DOHH2 (cell line): ENCODE results near the gene ALK.

Experiments
- H3F3A ChIP-seq: fragments of 200-600 bp; sonication (generic), shearing (Covaris generic); 2 replicates; pipeline ENCODE4 v1.6.0; 2016; ENCODE audit warnings: antibody characterized with exemption, mild to moderate bottlenecking; ENCODE audit not compliant: control insufficient read depth, insufficient read depth
- H3K27ac ChIP-seq: fragments of 200-600 bp; sonication (generic); 2 replicates; pipeline ENCODE4 v1.5.1; 2014; ENCODE audit warnings: low read depth, mild to moderate bottlenecking, low read length, moderate library complexity
- H3K27me3 ChIP-seq: fragments of 200-600 bp; sonication (generic); 2 replicates; pipeline ENCODE4 v1.6.1; 2014; ENCODE audit warnings: mild to moderate bottlenecking, low read length, mixed read lengths; ENCODE audit not compliant: control insufficient read depth
- H3K36me3 ChIP-seq: fragments of 200-600 bp; sonication (generic); 2 replicates; pipeline ENCODE4 v1.6.1; 2014; ENCODE audit warnings: mild to moderate bottlenecking, low read length, moderate library complexity, mixed read lengths; ENCODE audit not compliant: control insufficient read depth
- H3K4me1 ChIP-seq: fragments of 200-600 bp; sonication (generic); 2 replicates; pipeline ENCODE4 v1.6.1; 2014; ENCODE audit warnings: mild to moderate bottlenecking, low read length, mixed read lengths; ENCODE audit not compliant: control insufficient read depth
- H3K4me2 ChIP-seq: fragments of 200-600 bp; sonication (generic); 2 replicates; pipeline ENCODE4 v1.6.0; 2014; ENCODE audit warnings: mild to moderate bottlenecking, low read length, moderate library complexity
- H3K4me3 ChIP-seq: fragments of 200-600 bp; sonication (generic); 2 replicates; pipeline ENCODE4 v1.5.1; 2014; ENCODE audit warnings: mild to moderate bottlenecking, low read length, mixed read lengths
- H3K79me2 ChIP-seq: fragments of 200-600 bp; sonication (generic); 2 replicates; pipeline ENCODE4 v1.6.1; 2014; ENCODE audit warnings: mild to moderate bottlenecking, low read length, mixed read lengths; ENCODE audit not compliant: control insufficient read depth
- H3K9me2 ChIP-seq: fragments of 200-600 bp; sonication (generic); replicated peaks from 2 replicates; pipeline ENCODE4 v1.6.1; 2014; ENCODE audit warnings: mild to moderate bottlenecking, low read length, mixed read lengths; ENCODE audit not compliant: control insufficient read depth
- H3K9me3 ChIP-seq: fragments of 200-600 bp; sonication (generic); 2 replicates; pipeline ENCODE4 v1.6.1; 2014; ENCODE audit warnings: antibody characterized with exemption, low read length, mixed read lengths; ENCODE audit not compliant: control insufficient read depth, insufficient read depth
- H4K20me1 ChIP-seq: fragments of 200-600 bp; sonication (generic); 2 replicates; pipeline ENCODE4 v1.6.0; 2014; ENCODE audit warnings: low read depth, mild to moderate bottlenecking, antibody characterized with exemption, low read length, moderate library complexity; ENCODE audit not compliant: control insufficient read depth, insufficient read depth
- EZH2phosphoT487 ChIP-seq: fragments of 200-600 bp; sonication (generic); IDR thresholded peaks from 2 replicates; pipeline ENCODE4 v1.6.1; 2017; ENCODE audit warnings: borderline replicate concordance, mild to moderate bottlenecking, antibody characterized with exemption, low read length, moderate library complexity, mixed read lengths
- TF ChIP-seq, protein P1 (sequence below): fragments of 200-600 bp; sonication (generic); IDR thresholded peaks from one replicate; pipeline ENCODE4 v1.5.1; 2014; ENCODE audit warnings: antibody characterized with exemption, mild to moderate bottlenecking, low read depth, low read length; ENCODE audit not compliant: poor library complexity, severe bottlenecking

ALK gene

DNA sequence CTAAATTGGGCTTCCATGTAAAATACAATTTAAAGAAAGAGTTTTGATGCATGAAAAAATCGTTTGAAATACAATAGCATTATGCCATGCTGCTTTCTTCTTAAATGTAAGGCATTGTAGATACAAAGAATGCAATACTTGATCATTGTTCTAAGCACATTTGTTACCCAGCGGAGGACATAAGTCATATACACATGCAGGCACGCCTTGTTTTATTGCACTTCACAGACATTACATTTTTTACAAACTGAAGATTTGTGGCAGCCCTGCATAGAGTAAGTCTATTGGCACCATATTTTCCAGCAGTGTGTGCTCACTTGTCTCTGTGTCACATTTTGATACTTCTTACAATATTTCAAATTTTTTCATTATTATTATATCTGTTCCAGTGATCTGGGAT is 461.2 kb downstream of the ALK start:
- no peak for TF ChIP-seq EZH2phosphoT487
- TF ChIP-seq, protein P1, sequence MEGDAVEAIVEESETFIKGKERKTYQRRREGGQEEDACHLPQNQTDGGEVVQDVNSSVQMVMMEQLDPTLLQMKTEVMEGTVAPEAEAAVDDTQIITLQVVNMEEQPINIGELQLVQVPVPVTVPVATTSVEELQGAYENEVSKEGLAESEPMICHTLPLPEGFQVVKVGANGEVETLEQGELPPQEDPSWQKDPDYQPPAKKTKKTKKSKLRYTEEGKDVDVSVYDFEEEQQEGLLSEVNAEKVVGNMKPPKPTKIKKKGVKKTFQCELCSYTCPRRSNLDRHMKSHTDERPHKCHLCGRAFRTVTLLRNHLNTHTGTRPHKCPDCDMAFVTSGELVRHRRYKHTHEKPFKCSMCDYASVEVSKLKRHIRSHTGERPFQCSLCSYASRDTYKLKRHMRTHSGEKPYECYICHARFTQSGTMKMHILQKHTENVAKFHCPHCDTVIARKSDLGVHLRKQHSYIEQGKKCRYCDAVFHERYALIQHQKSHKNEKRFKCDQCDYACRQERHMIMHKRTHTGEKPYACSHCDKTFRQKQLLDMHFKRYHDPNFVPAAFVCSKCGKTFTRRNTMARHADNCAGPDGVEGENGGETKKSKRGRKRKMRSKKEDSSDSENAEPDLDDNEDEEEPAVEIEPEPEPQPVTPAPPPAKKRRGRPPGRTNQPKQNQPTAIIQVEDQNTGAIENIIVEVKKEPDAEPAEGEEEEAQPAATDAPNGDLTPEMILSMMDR = no peak
- Histone ChIP-seq H3K4me3 (no peak overlapping the region), H3K4me2 (no peak overlapping the region), H3K9me3 (no peaks in the 10 kb centered on the region), H3K79me2 (no peaks in the 10 kb centered on the region), H3F3A (no peaks in the 10 kb centered on the region), H3K4me1 (no peaks in the 10 kb centered on the region), H3K27me3 (no peaks in the 10 kb centered on the region), H3K9me2 (no peaks in the 10 kb centered on the region), H3K36me3 (no peaks in the 10 kb centered on the region), H3K27ac (no peak overlapping the region), H4K20me1 (no peaks in the 10 kb centered on the region)

DNA sequence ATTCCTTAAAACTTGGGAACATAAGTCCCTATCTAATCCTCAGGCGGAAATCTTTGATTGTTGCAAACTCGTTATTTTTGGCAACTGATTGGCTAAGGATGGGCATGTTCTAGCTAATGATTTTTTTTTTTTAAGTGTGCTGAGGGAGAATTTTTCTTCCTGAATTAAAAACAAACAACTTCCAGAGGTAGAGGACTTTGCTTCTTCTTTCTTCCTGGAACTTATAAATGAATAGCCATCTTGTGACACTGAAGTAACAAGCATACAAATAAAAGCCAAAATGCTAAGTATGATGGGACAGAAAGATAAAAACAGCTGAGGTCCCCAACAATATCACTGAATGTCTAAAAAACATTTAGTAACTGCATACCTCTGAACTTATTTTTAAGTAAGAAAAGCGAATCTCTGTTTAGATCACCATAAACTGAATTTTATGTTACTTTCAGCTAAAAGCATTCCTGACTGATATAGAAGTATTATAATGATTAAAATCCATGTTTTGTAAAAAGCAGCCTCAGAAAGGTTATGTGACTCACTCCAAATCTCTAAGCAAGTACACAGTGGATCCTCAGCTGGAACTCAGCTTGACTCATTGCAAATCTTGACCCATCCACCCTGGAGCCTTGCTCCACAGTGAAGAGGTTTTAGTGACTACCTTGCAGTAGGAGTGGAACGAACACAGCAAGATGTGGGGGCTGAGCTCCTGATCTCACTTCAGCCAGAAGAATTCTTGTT is 461.8 kb downstream of the ALK start:
- Histone ChIP-seq H3F3A (no peaks in the 10 kb centered on the region), H3K27me3 (no peaks in the 10 kb centered on the region), H3K4me2 (no peak overlapping the region), H3K9me2 (no peaks in the 10 kb centered on the region), H3K4me1 (no peaks in the 10 kb centered on the region), H3K27ac (no peak overlapping the region), H4K20me1 (no peaks in the 10 kb centered on the region), H3K9me3 (no peaks in the 10 kb centered on the region), H3K36me3 (no peaks in the 10 kb centered on the region), H3K4me3 (no peak overlapping the region), H3K79me2 (no peaks in the 10 kb centered on the region)
- TF ChIP-seq, protein P1 = no peak
- TF ChIP-seq EZH2phosphoT487 = no peak

DNA sequence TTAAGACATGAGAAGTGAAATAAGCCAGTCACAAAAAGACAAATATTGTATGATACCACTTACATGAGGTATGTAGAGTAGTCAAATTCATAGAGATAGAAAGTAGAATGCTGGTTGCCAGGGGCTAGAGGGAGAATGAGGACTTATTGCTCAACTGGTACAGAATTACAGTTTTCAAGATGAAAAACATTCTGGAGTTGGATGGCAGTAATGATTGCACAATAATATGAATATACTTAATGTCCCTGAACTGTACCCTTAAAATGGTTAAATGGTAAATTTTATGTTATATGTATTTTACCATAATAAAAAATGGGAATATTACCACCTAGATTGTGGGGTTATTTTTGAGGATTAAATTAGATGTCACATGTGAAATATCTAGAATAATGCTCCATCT is 465.0 kb downstream of the ALK start:
- H3K27me3 ChIP-seq = no peaks in the 10 kb centered on the region
- no peaks in the 10 kb centered on the region for H3K9me2 ChIP-seq
- H3K36me3 ChIP-seq = no peaks in the 10 kb centered on the region
- no peak overlapping the region for H3K4me2 ChIP-seq
- no peak overlapping the region for H3K27ac ChIP-seq
- H3K4me1 ChIP-seq = no peaks in the 10 kb centered on the region
- H4K20me1 ChIP-seq = no peaks in the 10 kb centered on the region
- H3K4me3 ChIP-seq = no peak overlapping the region
- no peaks in the 10 kb centered on the region for H3K79me2 ChIP-seq
- no peaks in the 10 kb centered on the region for H3F3A ChIP-seq
- no peak for TF ChIP-seq EZH2phosphoT487
- TF ChIP-seq, protein P1 = no peak
- H3K9me3 ChIP-seq = no peaks in the 10 kb centered on the region
